NCI-H345 treated with DMSO at 0.1 percent for 48 hours (cell line): ENCODE data around the gene MAP7D3.

ENCODE experiments used
- DNase-seq: peaks from one replicate; lab custom pipeline; 2025; ENCODE audit not compliant: unreplicated experiment; lab: John Stamatoyannopoulos, UW

MAP7D3 gene

DNA sequence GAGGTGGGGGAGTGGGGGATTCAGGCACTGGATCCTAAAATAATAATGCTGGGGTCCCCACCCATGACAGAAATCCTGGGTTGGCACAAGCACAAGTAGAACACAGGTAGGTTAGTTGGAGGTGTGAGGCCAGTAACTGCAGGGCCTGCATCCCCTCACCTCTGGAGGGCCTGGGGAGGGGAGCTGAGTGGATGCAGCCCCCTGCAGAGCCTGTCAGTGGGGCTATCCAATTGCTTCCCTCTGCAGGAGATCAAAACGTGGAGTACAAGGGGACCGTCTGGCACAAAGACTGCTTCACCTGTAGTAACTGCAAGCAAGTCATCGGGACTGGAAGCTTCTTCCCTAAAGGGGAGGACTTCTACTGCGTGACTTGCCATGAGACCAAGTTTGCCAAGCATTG lies 43.7 kb downstream of the MAP7D3 start:
- DNase-seq: no peak

DNA sequence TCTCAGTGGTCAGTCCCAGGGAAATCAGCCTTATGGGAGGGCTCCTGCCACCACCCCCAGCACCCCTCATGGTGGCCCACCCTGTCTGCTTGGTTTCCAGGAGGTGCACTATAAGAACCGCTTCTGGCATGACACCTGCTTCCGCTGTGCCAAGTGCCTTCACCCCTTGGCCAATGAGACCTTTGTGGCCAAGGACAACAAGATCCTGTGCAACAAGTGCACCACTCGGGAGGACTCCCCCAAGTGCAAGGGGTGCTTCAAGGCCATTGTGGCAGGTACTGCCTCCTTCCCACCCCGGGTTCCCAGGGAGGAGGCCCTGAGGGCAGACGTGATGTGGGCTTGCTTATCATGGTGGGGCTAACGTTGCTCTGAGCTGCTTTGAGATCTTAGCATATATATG lies 44.3 kb downstream of the MAP7D3 start:
- no peak for DNase-seq

DNA sequence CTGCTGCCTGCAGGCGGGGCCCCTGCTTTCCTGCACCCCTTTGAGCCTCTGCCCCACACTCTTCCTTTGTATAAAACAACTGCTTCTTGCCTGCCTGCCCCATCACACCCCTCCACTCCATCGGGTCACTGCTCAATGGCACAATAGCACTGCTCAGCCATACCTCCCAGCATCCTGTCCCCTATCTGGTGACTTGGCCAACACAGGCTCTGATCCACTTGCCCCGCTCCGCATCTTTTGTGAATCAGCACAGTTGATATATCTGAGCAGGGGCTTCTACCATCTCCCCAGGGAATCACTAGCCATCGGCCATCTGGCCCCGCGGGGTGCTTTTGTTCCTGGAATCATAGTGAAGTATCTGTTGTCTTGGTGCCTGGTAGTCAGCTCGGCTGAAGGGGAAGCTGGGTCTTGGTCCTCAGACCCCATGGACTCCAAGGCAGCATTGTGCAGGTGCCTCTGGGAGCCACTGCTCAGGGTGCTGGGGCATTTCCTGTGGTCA lies 45.3 kb downstream of the MAP7D3 start:
- DNase-seq: no peak

DNA sequence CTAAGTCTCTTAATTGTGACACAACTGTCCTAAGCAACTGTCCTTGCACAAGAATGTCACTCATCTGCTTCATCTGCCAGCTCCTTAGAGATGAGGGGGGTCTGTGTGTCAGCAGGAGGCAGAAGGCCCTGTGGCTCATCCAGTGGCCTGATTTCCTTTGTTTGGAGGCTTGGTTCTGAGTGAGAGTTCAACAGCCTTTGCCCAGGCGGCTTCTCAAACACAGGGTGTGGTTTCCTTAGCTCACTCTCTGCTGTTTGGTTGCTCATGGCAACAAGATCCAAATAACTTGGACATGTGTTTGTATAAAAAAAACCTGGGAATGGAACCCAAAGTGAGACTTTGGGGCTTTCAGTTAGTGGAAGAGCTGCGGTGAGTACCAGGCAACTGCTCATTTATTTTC lies 46.6 kb downstream of the MAP7D3 start:
- no peak for DNase-seq

GRCh38 chrX:136203951-136204350 lies 47.2 kb downstream of the MAP7D3 start:
- DNase-seq: no peak

DNA sequence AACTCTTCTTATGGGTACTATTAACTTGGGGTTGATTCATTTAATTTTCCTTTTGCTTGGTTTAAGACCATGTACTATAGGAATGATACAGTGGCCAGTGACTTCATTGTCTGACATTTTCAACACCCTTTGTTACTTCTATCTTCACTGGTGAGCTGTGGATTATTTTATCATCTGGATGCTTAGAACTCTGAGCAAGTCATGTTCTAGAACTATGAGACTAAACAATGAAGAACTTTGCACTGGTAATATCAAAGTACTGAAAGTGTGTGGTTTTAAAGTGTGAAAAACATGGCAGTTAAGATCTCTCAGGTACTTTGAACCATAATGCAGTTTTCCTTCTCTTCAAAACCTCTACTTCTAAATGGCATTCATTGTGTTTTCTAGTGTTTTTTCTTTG lies 47.8 kb downstream of the MAP7D3 start:
- DNase-seq: no peak

- DNase-seq: no peak
These were observed 48.3 kb downstream of the MAP7D3 start for GRCh38 chrX:136202889-136203288.

DNA sequence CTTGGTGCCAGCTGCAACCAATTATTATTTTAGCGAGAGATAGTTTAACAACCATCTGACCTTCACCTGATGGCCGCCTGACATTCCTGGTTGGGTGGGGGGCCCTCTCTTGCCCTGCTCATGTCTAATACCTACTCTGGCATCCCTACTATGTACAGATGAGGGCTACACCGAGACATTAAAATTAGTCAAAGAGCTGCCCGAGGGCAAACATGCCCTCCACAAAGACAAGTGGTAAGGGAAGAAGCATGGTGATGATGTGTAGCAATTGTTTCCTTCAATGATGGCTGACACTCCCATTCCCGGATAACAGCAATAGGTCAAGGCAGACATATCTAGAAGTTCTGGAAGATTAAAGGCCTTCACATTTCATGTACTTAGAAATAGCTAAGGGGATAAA lies 49.6 kb downstream of the MAP7D3 start:
- no peak for DNase-seq

DNA sequence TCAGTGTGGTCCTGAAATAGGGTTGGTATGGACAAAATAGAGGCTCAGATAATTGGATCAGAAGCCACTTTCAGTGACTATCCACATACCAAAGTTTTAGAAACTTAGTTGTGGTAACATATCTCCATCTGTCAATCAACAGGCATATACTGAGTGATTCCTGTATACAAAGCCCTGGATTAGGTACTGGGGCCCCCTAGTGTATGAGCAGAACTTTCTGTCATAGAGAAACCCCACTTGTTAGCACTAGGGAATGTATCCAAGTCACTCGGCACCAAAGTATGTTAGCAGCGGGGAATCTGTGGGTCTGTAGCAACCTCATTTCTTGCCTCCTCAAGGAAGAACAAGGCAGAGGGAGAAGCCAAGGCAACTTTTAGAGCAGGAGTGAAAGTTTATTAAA lies 50.7 kb downstream of the MAP7D3 start:
- no peak for DNase-seq

DNA sequence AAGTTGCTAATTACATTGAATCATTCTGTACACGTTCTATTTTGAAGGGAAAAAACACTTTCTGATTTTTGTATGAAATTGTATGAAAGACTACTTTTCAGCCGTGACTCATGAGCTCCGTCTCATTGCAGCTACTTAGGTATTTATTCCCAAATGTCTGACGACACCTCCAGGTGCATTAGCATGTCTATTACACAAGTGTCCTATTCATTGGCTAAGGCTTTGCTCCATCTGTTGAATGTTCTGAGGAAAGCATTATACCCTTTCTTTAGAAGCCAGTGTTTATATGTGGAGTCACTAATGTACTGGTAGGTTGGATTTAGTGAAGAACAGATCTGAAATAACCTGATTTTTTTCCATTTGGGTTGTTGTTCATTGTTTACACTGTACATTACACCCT lies 51.8 kb downstream of the MAP7D3 start:
- DNase-seq: no peak

DNA sequence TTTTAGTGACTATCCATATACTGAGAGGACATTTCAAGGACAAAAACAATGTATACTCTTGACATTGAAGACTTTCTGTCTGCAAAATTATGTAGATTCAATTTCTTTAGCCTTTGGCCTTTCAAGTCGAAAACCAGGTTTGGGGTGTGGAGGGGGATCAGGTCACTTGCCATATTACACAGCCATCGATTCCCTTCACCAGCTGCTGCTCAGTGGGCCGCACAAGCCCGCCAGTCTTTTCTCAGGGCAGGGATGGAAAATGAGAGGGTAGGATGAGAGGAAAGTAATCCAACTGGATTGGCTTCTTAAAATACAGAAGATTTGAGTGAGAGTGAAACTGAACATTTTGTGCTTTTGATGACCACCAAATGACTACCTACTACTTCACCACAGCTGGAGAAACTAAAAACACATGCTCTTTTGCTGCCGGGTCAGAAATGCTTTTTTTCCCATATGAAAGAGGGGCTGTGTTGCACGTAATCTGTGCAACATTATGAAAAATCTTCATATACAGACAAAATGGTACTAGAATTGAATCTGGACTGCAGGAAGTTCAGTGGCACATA lies 52.4 kb downstream of the MAP7D3 start:
- no peak for DNase-seq

- DNase-seq: no peak
These were observed 53.2 kb downstream of the MAP7D3 start for GRCh38 chrX:136198010-136198409.

GRCh38 chrX:136196691-136197155 lies 54.5 kb downstream of the MAP7D3 start:
- DNase-seq: no peak

- DNase-seq: no peak
These were observed 56.0 kb downstream of the MAP7D3 start for GRCh38 chrX:136195247-136195646.

DNA sequence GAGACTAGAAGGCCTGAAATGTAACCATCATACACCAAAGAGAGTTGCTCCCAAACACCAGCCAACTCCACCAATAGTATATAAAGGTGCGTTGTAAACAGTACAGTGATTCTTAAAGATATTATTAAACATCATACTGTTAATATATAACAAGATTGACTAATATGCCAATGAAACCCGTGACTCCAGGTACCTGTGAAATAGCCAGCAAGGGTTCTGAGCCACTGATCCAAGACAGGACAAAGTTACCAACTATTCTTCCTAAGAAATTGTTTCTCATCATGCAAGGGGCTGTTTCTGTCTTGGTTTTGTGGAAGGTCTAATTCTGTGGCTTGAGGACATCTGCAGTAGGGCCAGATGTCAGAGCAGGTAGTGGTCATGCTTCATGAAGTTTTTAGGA lies 56.7 kb downstream of the MAP7D3 start:
- no peak for DNase-seq

DNA sequence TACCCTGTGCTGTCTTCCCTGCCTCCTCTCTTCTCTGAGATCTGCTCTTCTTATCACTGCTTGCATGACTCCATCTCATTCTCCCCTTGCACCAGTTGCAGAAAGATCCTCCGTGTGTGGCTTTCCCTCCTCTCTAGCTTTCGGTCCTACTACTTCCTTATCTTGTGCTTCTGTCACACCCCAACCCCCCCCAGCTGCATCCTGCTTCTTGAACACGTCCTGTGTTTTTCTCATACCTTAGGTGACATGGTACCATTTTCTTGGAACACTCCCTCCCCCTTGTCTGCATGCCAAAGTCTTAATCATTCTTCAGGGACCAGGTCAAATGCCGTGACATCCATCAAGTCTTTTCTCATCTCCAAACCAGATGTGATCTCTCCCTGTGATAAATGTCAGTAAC lies 57.4 kb downstream of the MAP7D3 start:
- DNase-seq: no peak

GRCh38 chrX:136192839-136193414 lies 58.3 kb downstream of the MAP7D3 start:
- DNase-seq: no peak

GRCh38 chrX:136192135-136192534 lies 59.1 kb downstream of the MAP7D3 start:
- no peak for DNase-seq

DNA sequence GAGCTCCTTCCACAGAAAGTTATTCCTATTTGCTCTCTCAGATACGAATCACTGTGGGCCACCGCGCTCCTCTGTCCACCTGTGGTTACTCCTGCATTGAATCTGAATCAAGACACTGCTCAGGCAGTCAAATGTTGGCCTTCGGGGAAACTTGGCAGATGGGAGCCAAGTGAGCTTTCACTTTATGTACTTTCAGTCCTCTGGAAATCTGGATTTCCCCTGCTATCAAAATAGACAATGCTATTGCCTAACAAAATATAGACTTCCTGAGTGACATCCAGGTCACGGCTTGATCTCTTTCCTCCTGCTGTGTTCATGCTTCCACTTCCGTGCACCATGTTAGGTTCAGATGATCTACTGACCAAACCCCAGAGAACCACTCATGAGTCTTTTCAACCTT lies 60.0 kb downstream of the MAP7D3 start:
- DNase-seq: no peak

GRCh38 chrX:136190038-136190713 lies 61.0 kb downstream of the MAP7D3 start:
- DNase-seq: no peak

- DNase-seq: no peak
These were observed 62.0 kb downstream of the MAP7D3 start for GRCh38 chrX:136189222-136189621.

- no peak for DNase-seq
These were observed 65.2 kb downstream of the MAP7D3 start for GRCh38 chrX:136186023-136186413.
